Stimulated activated CD8-positive, alpha-beta memory T cell treated with anti-CD3 and anti-CD28 coated beads, Interleukin-12 subunit alpha, Interleukin-12 subunit beta, amount 100 ng/mL, for 4 hours (primary cell): Measurements from ENCODE around the gene PLXNA4.
"Not testable (repeated sequence)": the region's sequence is repeated elsewhere in the genome, so short reads cannot be mapped to it uniquely, and the experiment has no call there.

ENCODE experiments used
- DNase-seq: peaks from one replicate; pipeline ENCODE4 v3.0.0-alpha.2; 2020; ENCODE audit warnings: low read depth

Gene PLXNA4

DNA sequence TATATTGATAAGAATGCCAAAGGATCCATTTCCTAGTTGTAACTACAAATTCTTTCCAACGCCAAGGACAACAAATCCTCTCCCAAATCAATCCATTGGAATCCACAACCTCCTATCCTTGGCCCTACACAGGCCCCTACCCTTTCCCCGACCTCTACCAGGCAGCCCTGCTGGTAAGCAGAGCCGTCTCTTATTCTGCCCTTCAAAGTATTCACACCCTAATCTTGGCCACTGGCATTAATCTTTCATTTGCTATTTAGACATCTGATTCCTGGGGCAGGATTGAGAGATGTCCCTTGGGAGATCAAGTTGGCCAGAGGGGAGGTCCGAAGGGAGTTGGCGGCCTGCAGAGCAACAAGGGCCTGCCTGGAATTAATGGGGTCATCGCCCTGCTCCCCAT lies 161.4 kb downstream of the PLXNA4 start:
- DNase-seq, result no peak

DNA sequence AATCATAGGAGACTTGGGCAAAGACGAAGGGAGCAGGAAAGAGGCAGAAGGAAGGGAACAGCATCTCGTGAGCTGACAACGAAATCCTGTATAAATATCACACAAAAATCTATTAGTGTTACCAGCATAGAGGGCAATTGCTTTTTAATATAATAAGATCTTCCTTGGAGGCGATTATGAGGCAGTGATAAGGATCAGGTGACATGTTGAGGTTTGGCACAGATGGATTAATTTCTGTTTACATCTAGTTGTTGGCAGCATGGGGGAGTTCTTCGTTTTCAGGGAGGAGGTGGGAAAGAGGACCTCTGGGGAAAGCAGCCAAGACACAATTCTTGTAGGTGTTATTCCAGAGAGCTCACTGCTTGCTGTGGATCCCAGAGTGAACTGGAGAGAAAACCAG lies 163.8 kb downstream of the PLXNA4 start:
- DNase-seq, result no peak

DNA sequence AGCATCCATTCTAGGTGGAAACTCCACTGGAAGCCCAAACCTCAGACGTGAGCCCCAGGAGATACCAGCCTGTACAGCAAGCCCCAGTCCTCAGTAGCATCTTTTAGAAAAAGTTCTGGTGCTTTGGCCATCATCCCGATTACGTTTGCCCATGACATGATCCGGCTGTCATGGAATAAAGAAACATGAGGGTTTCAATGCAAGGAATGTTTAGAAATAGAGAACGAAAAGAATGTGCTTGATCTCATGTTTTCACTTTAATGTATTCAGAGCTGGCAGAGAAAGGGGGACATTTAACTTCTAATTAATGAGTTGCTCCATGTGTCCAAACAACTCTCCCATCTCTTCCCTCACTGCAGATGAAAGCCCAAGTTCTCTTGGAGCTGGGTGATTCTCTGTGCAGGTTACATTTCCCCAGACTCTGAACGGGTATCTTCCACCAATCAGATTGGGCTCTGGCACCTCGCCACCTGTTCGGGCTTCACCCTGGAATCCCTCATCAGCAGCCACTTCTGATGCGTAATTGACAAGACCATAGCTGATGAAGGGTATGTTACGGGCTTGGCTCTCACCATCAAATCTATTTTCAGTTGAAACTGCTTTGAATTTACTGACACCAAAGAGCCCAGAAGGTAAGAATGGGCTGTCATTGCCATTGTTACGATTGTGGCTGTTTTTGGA lies 165.3 kb downstream of the PLXNA4 start:
- DNase-seq, result no peak

DNA sequence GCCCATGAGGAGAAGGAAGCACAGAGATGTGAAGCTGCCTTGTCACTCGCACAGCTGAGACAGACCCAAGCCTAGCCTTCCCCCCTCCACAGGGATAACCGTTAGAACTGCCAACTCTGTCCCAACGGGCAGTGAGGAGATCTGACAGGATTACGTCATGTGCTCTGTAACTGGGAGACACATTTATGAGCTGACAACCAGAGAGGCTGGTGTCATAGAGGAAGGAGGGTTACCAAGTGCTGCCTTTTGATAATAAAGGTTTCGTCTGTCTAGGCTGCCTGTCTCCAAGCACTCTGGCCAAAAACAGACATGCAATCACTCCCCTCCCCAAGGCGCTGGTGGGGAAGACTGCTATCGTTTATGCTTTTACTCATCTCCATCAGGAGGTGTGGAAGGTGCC lies 165.9 kb downstream of the PLXNA4 start:
- no peak for DNase-seq

DNA sequence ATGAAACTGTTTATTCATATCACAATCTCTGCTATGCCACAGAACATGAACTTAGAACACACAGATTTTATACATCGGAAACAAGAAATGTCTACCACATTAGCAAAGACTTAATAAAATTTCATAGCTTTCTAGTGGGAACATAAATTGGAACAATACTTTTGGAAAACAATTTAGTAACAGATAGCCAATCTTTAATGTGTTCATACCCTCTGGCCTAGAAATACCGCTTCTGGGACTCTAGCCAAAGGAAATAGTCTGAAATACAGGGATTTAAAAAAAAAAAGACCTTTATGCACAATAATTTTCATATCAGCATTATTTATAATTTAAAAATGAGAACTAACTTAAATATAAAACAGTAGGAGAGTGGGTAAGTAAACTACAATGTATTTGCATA lies 168.5 kb downstream of the PLXNA4 start:
- DNase-seq, result no peak

DNA sequence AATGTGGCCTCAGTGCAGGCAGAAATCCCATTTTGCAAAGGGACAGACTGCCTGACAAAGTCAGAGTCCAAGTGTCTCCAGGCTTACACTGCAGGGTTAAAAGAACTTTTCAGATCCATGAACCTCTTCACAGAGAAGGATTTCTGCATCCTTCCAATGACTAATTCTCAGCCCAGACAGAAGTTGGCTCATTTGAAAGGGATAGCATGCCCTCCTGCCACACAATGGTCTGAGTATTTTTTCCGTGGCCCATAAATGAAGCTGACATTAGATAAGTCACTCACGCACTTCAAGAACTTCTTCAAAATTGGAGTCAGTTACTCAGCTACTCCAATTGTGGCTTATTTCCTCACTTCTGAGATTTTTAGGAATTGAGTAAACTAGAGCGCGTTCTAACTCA lies 170.2 kb downstream of the PLXNA4 start:
- DNase-seq, result no peak

DNA sequence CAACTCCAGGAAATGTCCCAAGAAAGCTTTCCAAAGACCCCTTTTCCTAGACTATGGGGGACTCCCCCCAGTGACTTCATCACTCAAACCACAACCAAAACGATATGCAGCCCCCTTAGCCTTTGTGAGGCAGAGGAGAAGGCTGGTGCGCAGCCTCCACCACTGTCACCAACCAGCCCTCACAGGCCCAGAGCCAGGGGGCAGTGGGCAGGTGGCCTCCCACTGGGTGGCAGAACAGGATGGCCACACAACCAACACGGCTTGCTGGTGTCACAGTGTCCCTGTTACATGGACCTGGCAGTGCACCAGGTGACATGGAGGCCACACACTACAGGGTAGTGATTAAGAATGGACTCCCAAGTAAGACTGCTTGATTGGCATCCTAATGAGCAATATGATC lies 172.0 kb downstream of the PLXNA4 start:
- no peak for DNase-seq

DNA sequence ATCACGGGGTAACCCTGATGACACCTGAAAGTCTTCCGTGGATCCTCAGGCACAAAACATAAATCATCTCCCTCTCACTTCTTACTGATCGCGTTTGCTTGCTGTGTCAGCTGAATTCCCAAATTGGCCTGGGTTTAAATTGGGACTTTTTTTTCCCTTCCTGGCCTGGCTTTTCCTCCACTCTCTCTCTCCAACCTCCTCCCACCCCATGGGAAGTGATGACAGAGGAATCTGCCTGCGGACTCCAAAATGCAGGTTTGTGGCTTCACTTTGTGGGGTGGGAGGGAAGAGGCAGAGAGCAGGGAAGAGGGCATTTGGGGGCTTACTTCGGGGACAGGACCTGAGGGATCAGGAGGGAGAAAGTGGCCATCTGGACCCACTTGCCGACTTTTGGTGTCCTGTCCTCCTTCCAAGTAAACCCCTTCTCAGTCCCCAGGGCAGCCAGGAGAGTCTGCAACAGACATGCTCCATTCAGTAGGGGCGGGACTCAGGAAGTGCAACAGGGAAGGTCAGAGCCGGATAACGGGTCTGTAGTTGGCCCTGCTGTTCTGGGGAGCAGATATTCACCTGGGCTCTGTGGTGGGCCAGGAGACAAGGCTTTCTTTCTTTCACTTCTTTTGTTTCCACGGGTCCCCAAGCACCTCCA lies 172.7 kb downstream of the PLXNA4 start:
- DNase-seq, result no peak

DNA sequence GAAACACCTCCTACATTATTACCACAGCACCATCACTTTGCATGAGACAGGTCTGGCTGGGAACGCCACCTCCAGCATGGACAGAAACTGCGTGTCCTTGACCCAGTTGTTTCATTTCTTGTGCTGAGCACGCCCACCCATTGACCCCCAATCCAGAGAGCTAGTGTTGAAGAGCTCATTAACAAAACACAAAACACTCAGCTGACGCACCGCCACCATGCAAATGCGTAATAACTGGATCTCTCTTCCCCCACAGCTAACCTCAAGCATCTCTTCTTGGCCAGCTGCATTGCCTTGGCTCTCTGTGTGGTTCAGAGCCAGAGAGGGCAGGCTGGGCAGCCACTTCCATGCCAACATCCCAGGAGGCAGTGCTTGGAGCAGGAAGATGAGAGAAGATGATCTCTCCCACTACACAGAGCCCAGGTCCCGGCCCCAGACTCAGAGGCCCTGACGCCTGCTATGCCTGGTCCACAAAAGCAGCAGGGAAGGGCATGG lies 173.5 kb downstream of the PLXNA4 start:
- DNase-seq, result no peak

DNA sequence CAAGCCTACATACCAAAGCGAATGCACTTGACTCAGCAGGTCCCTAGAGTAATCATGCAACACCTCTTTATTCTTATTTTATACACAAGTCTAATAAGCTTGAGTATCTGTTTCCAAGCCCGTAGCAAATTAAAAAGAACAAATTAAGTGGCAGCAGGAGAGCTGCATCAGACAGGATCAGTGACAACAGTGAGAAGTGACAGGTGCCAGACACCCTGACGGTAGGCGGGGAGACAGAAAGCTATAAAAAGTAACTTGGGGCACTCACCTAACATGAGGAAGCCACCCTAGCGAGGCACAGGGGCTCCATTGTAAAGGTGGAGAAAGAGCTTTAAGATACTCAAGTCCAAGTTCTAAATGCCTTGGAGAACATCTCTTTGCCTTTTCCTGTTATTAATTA lies 174.2 kb downstream of the PLXNA4 start:
- no peak for DNase-seq

DNA sequence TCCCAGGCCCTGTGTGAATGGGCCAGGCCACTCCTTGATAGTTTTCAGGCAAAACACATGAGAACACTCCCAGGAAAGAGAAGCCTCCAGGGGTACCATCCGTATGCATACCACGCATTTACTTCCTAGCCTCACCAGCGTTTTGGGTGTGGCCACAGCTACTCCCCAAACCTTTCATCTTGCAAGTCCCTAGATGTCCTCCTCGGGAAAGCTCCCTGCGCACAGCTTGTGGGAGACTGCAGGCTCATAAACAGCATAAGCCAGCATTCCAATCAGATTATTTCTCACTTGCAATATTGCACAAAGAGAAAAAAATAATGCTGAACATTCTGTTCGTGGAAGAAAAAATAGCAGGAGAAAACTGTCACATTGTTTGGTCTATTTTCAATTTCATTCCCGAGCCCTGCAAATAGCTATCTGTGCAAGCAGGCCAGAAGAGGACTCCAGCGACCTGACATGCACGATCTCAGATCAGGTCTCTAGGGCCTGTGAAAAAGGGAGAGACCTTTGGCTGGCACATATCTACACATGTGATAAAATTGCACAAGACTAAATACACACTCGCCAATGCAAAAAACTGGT lies 175.6 kb downstream of the PLXNA4 start:
- no peak for DNase-seq

DNA sequence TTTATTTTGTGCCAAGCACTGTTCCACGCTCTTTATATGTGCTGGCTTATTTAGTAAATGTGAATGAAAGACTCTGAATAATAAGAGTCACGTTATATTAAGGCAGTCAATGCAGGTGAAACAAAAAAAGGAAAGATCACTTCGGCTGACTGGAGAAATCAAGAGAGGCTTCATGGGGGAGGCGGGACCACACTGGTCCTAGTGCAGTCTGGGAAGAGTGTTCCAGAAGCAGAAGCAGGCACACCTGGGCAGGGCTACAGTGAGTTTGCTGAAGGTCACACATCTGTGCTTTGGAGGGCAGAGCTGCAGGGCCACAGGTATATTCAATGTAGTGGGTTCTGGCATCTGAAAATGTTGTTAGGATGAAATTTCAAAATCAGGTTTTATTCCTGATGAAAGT lies 176.9 kb downstream of the PLXNA4 start:
- DNase-seq, result no peak

DNA sequence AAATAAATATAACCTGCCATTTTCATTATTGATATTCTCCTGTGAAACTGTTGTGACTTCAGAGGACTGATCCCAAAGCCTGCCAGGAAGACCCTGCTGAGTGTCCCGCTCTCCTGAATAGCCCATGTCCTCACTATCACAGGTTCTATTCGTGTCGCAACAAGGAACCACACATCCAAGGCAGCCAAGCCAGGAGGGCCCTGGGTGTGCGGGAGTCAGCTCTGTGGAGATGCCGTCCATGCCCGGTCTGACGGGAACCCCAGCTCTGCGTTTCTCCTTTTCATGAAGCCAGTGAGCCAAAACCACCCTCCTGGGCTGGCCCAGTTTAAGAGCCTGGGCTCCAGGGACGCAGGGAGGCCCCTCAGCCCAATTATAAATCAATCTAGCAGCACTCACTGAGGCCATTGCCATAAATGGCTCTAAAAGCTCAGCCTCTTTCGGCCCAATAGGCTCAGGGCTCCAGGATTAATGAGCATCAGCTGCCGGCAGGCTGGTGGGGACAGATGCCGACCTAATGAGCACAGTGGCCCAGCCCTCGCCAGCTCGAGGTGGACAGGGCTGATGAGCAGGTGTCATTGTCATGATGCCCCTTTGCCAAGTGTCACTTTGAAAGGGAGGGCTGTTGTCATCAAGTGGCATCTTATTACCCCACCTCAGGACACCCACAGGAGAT lies 177.9 kb downstream of the PLXNA4 start:
- DNase-seq, result no peak

DNA sequence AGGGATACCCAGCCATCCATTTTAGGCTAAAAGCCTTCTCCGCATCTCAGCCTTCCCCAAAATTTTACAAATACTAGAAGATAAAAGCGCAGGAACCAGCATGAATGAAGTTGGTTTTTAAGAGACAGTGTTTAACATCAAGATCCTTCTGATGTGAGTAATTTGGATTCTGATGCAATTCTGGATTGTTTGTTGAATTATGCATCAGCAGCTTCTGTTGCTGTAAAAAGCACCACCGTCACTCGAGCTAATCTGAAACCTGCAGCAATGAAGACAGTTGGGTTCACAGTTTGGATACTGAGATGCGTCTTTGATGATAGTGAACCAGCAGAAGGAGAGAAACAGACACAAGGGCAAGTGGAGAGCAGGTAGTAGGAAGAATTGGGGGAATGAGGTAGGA lies 179.2 kb downstream of the PLXNA4 start:
- DNase-seq, result no peak

DNA sequence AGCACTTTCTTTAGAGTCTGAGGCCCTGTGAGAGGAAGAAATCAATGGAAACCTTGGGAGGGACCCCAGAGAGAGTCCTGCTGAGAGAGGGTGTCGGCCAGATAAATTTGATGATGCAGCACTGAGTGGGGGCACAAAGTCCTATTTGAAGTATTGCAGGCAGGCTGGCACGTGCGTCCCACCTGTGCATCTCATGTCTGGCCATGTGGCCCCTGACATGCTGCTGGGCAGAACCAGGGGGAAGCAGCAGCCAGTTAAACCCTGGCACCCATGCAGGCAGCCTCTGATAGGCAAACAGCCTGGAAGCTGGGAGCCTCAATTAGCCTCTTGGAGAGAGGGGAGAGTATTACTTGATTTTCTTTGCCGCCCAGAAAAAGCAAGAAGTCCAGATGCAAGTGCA lies 180.9 kb downstream of the PLXNA4 start:
- DNase-seq, result no peak

DNA sequence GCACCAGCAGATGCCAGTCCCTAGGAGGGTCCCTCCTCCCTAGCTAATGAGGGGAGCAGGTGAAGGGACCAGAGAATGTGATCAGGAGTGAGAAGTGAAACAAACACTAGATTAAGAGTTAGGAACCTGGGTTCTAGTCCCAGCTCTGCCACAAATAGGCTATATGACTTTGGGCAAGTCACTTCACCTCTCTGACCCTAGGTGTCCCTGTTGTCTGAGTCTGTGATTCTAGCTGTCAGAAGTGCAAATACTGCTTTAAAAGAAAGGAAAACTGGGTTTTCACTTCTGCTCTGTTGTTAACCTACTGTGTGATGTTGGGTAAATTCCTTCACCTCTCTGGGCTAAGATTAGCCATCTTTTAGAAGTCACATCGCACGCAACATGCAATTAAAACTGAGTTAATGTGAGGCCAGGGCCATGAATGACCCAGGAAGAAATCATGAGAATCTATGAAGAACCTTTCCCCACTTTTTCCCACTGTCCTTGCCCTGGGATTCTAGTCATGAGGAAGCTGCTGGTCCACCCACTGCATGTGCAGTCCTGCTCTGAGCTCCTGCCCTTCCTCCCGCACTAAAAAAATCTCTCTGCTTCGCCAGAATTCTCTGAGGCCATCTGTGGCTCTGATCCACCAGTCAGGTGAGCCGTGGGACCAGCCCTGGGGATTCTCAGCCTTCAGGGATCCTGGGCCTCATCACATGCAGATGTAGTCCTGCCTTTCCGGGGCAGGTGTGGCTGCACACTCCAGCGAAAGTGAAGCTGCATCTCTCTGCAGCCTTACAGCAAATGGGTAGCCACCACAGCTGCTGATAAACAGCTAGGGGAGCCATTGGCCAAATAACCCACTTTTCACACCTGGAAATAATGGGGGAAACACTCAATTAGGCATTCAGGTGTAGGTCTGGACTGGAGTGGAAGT lies 181.7 kb downstream of the PLXNA4 start:
- DNase-seq, result no peak

DNA sequence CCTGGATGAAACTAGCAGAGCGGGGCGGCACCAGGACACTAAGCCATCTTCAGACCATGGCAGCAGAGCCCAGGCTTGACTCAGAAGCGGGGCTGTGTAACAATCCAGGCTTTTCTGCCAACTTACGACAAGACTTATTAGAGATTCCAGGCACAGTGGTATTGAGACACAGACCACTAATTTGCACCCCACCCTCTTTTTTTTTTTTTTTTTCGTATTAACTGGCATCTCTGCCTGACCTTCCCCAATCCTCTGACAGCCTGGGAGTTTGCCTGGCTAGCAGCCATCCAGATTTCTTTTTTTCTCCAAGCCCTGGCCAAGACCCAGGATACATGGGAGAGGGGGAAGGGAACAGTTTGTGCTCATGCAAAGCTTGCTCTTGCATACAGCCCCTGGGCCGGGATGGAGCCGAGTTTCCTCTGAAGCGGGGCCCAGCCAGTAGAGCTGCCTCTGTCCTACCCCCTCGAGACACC lies 182.4 kb downstream of the PLXNA4 start:
- DNase-seq, result no peak

DNA sequence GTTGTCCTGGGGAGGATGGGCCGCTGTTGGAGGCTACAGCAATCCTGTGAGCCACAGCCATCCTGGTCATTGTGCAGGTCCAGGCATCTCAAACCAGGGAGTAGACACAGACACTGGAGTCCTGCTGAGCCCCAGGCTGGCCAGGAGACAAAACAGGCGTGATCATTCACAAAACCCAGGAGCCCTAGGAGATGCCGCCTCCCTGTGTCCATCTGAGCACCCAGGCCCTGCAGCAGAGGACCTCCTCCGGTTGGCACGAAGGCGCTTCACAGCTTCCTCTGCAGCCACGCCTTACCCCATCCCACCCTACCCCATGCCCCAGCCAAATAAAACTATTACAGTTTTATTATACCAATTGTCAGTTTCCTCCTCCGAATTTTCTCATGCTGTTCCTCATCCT lies 183.6 kb downstream of the PLXNA4 start:
- DNase-seq, result no peak

DNA sequence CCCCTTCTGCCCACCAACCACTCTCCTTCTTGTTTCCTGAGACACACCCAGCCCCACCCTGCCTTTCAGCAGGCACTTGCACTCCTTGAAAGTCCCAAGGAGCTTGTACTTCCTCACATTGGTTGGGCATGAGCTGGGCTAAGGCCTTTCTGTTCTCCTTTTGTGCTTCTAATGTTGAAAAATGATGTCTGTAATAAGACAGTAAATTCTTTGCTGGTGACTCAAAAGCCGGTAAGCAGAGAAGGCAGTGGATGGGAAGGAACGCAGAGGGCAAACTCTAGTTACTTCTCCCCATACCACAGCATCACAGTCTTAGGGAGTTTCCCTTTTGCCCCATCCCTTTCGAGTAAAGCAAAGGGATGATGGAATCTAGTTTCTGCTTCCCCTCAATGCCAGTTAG lies 185.6 kb downstream of the PLXNA4 start:
- no peak for DNase-seq

DNA sequence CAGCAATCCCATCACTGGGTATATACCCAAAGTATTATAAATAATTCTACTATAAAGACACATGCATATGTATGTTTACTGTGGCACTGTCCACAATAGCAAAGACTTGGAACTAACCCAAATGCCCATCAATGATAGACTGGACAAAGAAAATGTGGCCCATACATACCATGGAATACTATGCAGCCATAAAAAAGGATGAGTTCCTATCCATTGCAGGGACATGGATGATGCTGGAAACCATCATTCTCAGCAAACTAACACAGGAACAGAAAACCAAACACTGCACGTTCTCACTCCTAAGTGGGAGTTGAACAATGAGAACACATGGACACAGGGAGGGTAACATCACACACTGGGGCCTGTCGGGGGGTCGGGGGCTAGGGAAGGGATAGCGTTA lies 186.2 kb downstream of the PLXNA4 start:
- not testable (repeated sequence) for DNase-seq

DNA sequence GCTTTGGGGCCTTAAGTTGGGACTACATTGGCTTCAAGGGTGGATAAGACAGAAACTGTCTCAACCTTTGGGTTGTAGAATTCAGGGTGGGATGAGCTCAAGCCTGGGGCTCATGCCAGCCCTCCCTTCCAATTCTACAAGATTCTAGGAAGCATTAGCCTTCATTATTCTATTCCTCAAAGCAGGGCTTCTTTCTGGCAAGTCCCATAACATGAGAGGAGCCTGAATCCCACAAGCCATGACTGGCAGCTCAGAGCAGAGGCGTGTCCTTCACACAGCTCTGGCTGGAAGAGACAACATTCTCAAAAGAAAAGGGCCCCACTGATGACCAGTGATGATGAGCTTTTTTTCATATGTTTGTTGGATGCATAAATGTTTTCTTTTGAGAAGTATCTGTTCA lies 187.6 kb downstream of the PLXNA4 start:
- DNase-seq, result no peak

DNA sequence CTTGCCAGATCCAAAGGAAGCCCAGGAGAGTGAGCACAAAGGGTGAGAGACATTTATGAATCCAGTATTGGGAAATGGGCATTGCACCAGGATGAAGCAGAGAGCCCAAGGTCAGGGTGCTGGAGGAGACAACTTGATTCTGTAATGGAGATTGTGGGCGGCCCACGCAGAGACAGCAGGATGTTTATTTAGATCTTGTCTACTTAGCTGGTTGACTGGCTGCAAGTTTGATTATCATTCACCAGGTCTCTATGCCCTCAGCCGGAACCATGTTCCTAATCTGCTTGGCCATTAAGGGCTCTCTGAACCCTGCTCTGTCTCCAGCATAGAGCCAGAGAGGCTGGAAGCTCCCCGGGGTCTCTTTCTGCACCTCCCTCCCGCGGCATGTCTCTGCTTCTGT lies 188.7 kb downstream of the PLXNA4 start:
- no peak for DNase-seq
